ENCODE data around the gene BBS1. TPM values are rescaled to one million over a fixed set of nuclear protein-coding genes. Genes with fewer than 3 reads are reported as not detected.
A peak's percentile ranks its signal among the peaks of the same experiment; 100 is the strongest.

Gene BBS1
- total RNA-seq, 1 donor from 2014 or later, result 54.7 TPM

- Mint-ChIP-seq H3K27ac (ENCODE audit: unreplicated experiment) (no peak overlapping the region), H3K9me3 (no peaks in the 10 kb centered on the region), H3K4me3 (no peak overlapping the region), H3K4me1 (no peaks in the 10 kb centered on the region), H3K27me3 (ENCODE audit: low read depth) (no peaks in the 10 kb centered on the region), H3K36me3 (ENCODE audit: low read depth) (peaks cover 10% of the 10 kb centered on the region)
- no peak for DNase-seq (ENCODE audit: low read depth, low spot score)
- TF ChIP-seq CTCF (conservative IDR thresholded peaks at IDR 0.05), result no peak
Measured at GRCh38 chr11:66493130-66493529, 17.3 kb upstream of the BBS1 start.

GRCh38 chr11:66494458-66494857, 16.0 kb upstream of the BBS1 start:
- no peaks in the 10 kb centered on the region for H3K27me3 Mint-ChIP-seq (ENCODE audit: low read depth)
- H3K4me3 Mint-ChIP-seq, result no peak overlapping the region
- H3K9me3 Mint-ChIP-seq, result no peaks in the 10 kb centered on the region
- DNase-seq (ENCODE audit: low read depth, low spot score), result no peak
- no peak for TF ChIP-seq CTCF (conservative IDR thresholded peaks at IDR 0.05)
- peaks cover 7% of the 10 kb centered on the region for H3K36me3 Mint-ChIP-seq (ENCODE audit: low read depth)
- H3K27ac Mint-ChIP-seq (ENCODE audit: unreplicated experiment), result no peak overlapping the region
- H3K4me1 Mint-ChIP-seq, result no peaks in the 10 kb centered on the region

- DNase-seq (ENCODE audit: low read depth, low spot score), result no peak
- Mint-ChIP-seq H3K27me3 (ENCODE audit: low read depth) (no peaks in the 10 kb centered on the region), H3K36me3 (ENCODE audit: low read depth) (peaks cover 7% of the 10 kb centered on the region), H3K4me1 (no peaks in the 10 kb centered on the region), H3K9me3 (no peaks in the 10 kb centered on the region), H3K4me3 (no peak overlapping the region), H3K27ac (ENCODE audit: unreplicated experiment) (no peak overlapping the region)
- no peak for TF ChIP-seq CTCF (conservative IDR thresholded peaks at IDR 0.05)
Measured at GRCh38 chr11:66494935-66495334, 15.5 kb upstream of the BBS1 start.

GRCh38 chr11:66495401-66495854, 15.0 kb upstream of the BBS1 start:
- H3K4me1 Mint-ChIP-seq, result no peaks in the 10 kb centered on the region
- no peaks in the 10 kb centered on the region for H3K27me3 Mint-ChIP-seq (ENCODE audit: low read depth)
- peak; percentile 39 for TF ChIP-seq CTCF (conservative IDR thresholded peaks at IDR 0.05)
- H3K27ac Mint-ChIP-seq (ENCODE audit: unreplicated experiment), result no peak overlapping the region
- H3K4me3 Mint-ChIP-seq, result no peak overlapping the region
- DNase-seq (ENCODE audit: low read depth, low spot score), result no peak
- H3K36me3 Mint-ChIP-seq (ENCODE audit: low read depth), result peaks cover 7% of the 10 kb centered on the region
- no peaks in the 10 kb centered on the region for H3K9me3 Mint-ChIP-seq

- no peaks in the 10 kb centered on the region for H3K27me3 Mint-ChIP-seq (ENCODE audit: low read depth)
- TF ChIP-seq CTCF (conservative IDR thresholded peaks at IDR 0.05), result no peak
- H3K9me3 Mint-ChIP-seq, result no peaks in the 10 kb centered on the region
- peaks cover 10% of the 10 kb centered on the region for H3K36me3 Mint-ChIP-seq (ENCODE audit: low read depth)
- H3K4me1 Mint-ChIP-seq, result no peaks in the 10 kb centered on the region
- H3K4me3 Mint-ChIP-seq, result no peak overlapping the region
- H3K27ac Mint-ChIP-seq (ENCODE audit: unreplicated experiment), result no peak overlapping the region
- DNase-seq (ENCODE audit: low read depth, low spot score), result no peak
Measured at GRCh38 chr11:66497206-66497605, 13.2 kb upstream of the BBS1 start.

DNA sequence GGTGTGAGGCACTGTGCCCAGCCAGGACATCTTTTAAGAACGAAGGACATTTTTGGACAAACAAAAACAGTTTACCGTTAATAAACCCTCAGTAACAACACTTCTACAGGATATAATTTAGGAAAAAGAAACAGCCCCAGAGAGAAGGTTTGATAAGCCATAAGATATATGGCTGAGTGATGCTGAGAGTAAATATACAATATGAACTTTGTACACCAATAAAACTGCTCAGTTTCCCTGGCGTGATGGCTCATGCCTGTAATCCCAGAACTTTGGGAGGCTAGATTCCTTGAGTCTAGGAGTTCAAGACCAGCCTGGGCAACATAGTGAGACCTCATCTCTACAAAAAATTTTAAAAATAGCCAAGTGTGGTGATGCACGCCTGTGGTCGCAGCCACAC, 11.9 kb upstream of the BBS1 start:
- no peak for DNase-seq (ENCODE audit: low read depth, low spot score)
- Mint-ChIP-seq H3K27ac (ENCODE audit: unreplicated experiment) (no peak overlapping the region), H3K4me1 (no peaks in the 10 kb centered on the region), H3K9me3 (no peaks in the 10 kb centered on the region), H3K27me3 (ENCODE audit: low read depth) (no peaks in the 10 kb centered on the region), H3K36me3 (ENCODE audit: low read depth) (peaks cover 6% of the 10 kb centered on the region), H3K4me3 (no peak overlapping the region)
- no peak for TF ChIP-seq CTCF (conservative IDR thresholded peaks at IDR 0.05)

Measured in neural crest cell (in vitro differentiated cells).